ENCODE data around the gene BATF3.

- TF ChIP-seq CTCF (IDR thresholded peaks at IDR 0.05) (no peak), POLR2A (IDR thresholded peaks at IDR 0.05) (no peak)
These were observed 8.7 kb downstream of the BATF3 start for GRCh38 chr1:212690816-212691403.
